ENCODE results near the gene LENEP.

The LENEP gene

GRCh38 chr1:155011437-155012025, 18.1 kb downstream of the LENEP start:
- DNase-seq = no peak

- DNase-seq = peak; percentile 80
Measured at GRCh38 chr1:155012026-155012546, 18.7 kb downstream of the LENEP start.

- no peak for DNase-seq
Measured at GRCh38 chr1:155012776-155013602, 19.6 kb downstream of the LENEP start.

- peak; percentile 82 for DNase-seq
Measured at GRCh38 chr1:155013632-155014031, 20.2 kb downstream of the LENEP start.

- no peak for DNase-seq
Measured at GRCh38 chr1:155014709-155015508, 21.5 kb downstream of the LENEP start.

- no peak for DNase-seq
Measured at GRCh38 chr1:155015527-155016230, 22.3 kb downstream of the LENEP start.

GRCh38 chr1:155016231-155016831, 22.9 kb downstream of the LENEP start:
- DNase-seq = no peak

- DNase-seq = peak; percentile 96
Measured at GRCh38 chr1:155017041-155017945, 23.9 kb downstream of the LENEP start.

- DNase-seq = no peak
Measured at GRCh38 chr1:155017946-155018316, 24.5 kb downstream of the LENEP start.

- DNase-seq = no peak
Measured at GRCh38 chr1:155018617-155019348, 25.4 kb downstream of the LENEP start.

GRCh38 chr1:155019377-155020245, 26.2 kb downstream of the LENEP start:
- no peak for DNase-seq

- no peak for DNase-seq
Measured at GRCh38 chr1:155022136-155022926, 28.9 kb downstream of the LENEP start.

GRCh38 chr1:155022927-155023236, 29.5 kb downstream of the LENEP start:
- DNase-seq = no peak

- DNase-seq = no peak
Measured at GRCh38 chr1:155023627-155024026, 30.2 kb downstream of the LENEP start.

GRCh38 chr1:155024315-155024714, 30.9 kb downstream of the LENEP start:
- no peak for DNase-seq

GRCh38 chr1:155026154-155026553, 32.8 kb downstream of the LENEP start:
- no peak for DNase-seq

GRCh38 chr1:155026588-155026987, 33.2 kb downstream of the LENEP start:
- no peak for DNase-seq

GRCh38 chr1:155029513-155030242, 36.3 kb downstream of the LENEP start:
- no peak for DNase-seq

Measured in activated effector memory CD4-positive, alpha-beta T cell treated with anti-CD3 and anti-CD28 coated beads, Interleukin-2, amount 50 U/mL, for 16 hours (primary cell).